Activated CD4-positive, alpha-beta T cell treated with anti-CD3 and anti-CD28 coated beads, Interleukin-2, amount 10 ng/mL, durations not matched to agents 24 days and 14 days (primary cell): ENCODE results near the gene SLC8A1. TPM values are rescaled to one million over a fixed set of nuclear protein-coding genes. Genes with fewer than 3 reads are reported as not detected.
A peak's percentile ranks its signal among the peaks of the same experiment; 100 is the strongest.

Experiments used
- DNase-seq: peaks from one replicate; pipeline ENCODE4 v3.0.0; 2022
- H3K27ac Mint-ChIP-seq: one replicate; pipeline ENCODE4 v1.8.0; 2022; ENCODE audit warnings: mild to moderate bottlenecking, mixed read lengths
- H3K27me3 Mint-ChIP-seq: one replicate; pipeline ENCODE4 v1.8.0; 2022; ENCODE audit warnings: mixed read lengths
- H3K36me3 Mint-ChIP-seq: one replicate; pipeline ENCODE4 v1.8.0; 2022; ENCODE audit warnings: low read depth, mild to moderate bottlenecking, mixed read lengths
- H3K4me1 Mint-ChIP-seq: one replicate; pipeline ENCODE4 v1.8.0; 2021; ENCODE audit warnings: mixed read lengths
- H3K4me3 Mint-ChIP-seq: one replicate; pipeline ENCODE4 v1.8.0; 2022; ENCODE audit warnings: mild to moderate bottlenecking, moderate library complexity, mixed read lengths
- H3K9me3 Mint-ChIP-seq: one replicate; pipeline ENCODE4 v1.8.0; 2021; ENCODE audit warnings: mixed read lengths
- intact Hi-C: fragments of 100-400 bp; cut with micrococcal nuclease; formaldehyde crosslinking; loops from one replicate; pipeline ENCODE4 v1.15.1; 2023
- total RNA-seq: library from RNA; stranded (reverse); gene quantifications from 2 replicates; pipeline ENCODE4 v1.2.3, GENCODE V29; 2022

The SLC8A1 gene
- total RNA-seq, 1 donor from 2014 or later, result 5.0 TPM

DNA sequence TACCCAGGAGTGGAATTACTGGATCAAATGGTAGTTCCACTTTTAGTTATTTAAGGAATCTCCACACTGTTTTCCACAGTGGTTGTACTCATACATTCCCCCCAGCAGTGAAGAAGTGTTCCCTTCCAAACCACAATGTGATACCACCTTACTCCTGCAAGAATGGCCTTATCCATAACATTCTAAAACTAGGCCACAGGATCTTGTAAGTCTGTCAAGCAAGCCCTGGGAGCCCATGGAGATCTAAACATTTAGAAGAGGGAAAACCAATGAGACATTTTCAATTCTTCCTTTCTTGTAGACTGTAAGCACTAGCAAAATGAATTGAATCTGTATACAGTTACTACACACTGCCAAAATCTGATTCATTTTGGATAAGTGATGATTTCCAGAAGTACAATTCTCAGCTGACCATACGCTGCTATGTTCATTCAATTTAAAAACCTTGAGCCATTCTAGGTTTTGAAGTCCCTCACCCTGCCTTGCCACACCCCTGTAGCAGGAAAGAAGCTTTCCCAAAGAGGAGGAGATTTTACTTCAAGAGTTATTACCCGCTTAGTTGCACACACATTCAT, 149.1 kb downstream of the SLC8A1 start:
- no peak overlapping the region for H3K27ac Mint-ChIP-seq
- intact Hi-C loops, result no loop called here
- H3K9me3 Mint-ChIP-seq, result no peaks in the 10 kb centered on the region
- no peaks in the 10 kb centered on the region for H3K36me3 Mint-ChIP-seq
- no peaks in the 10 kb centered on the region for H3K4me1 Mint-ChIP-seq
- no peak for DNase-seq
- H3K27me3 Mint-ChIP-seq, result peaks cover 2% of the 10 kb centered on the region
- H3K4me3 Mint-ChIP-seq, result no peak overlapping the region

DNA sequence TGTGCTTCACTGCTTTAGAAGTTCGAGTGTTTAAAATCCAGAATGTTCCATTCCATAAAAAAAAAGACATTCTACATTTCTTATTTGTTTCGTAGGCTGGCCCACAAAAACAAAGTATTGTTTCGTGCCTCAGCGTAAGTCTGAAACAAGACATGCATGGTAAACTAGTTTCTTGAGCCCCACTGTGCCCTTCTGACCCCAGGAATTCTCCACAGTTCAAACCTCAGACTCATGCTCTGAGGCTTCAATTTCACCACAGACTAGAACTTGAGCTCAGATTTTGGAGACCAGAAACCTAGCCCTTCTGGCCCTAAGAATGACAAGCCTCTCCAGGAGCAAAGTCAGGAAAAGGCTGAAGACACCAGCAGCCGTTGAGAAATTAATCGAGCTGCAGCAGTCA, 151.5 kb downstream of the SLC8A1 start:
- Mint-ChIP-seq H3K4me3 (no peak overlapping the region), H3K9me3 (no peaks in the 10 kb centered on the region), H3K27me3 (no peaks in the 10 kb centered on the region), H3K4me1 (no peaks in the 10 kb centered on the region), H3K36me3 (no peaks in the 10 kb centered on the region), H3K27ac (no peak overlapping the region)
- no peak for DNase-seq
- intact Hi-C loops, result no loop called here

DNA sequence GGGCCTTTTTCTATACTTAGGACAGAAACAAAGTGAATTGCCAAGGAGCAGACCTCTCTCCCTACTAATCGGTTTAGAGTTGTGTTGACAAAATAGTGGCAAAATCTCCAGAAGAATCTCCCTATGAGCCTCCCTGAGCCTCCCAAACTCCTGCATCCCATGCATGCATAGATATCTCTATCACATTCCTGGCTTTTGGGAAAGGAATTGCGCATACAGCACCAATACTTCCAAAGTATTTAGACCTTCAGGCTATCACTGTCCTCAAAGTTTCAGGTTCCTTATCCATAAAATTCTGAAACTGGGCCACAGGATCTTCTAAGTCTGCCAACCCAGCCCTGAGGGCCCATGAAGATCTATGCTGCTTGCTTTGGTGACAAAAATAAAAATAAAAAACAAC, 152.1 kb downstream of the SLC8A1 start:
- Mint-ChIP-seq H3K9me3 (no peaks in the 10 kb centered on the region), H3K27ac (no peak overlapping the region), H3K27me3 (no peaks in the 10 kb centered on the region), H3K4me3 (no peak overlapping the region), H3K4me1 (no peaks in the 10 kb centered on the region), H3K36me3 (no peaks in the 10 kb centered on the region)
- intact Hi-C loops, result no loop called here
- no peak for DNase-seq

DNA sequence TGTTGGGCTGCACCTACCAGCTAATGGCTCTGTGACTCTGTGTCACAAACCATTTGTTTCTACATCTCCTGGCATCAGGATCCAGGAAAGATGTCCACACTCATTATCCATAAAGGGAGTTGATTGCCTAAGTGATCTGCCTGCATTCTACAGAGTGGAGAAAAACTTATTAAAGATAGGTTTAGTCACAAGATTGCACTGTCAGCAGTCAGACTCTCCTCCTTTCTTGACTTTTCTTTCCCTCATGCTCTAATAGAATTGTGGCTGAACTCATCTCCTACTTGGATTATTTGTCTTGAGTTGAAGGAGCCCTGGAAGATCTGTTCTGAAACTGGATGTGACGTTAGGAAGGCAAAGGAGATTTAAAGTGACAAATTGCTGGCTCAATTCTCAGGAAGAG, 152.7 kb downstream of the SLC8A1 start:
- Mint-ChIP-seq H3K4me3 (no peak overlapping the region), H3K27me3 (no peaks in the 10 kb centered on the region), H3K27ac (no peak overlapping the region), H3K36me3 (no peaks in the 10 kb centered on the region), H3K9me3 (no peaks in the 10 kb centered on the region), H3K4me1 (no peaks in the 10 kb centered on the region)
- intact Hi-C loops, result no loop called here
- no peak for DNase-seq

DNA sequence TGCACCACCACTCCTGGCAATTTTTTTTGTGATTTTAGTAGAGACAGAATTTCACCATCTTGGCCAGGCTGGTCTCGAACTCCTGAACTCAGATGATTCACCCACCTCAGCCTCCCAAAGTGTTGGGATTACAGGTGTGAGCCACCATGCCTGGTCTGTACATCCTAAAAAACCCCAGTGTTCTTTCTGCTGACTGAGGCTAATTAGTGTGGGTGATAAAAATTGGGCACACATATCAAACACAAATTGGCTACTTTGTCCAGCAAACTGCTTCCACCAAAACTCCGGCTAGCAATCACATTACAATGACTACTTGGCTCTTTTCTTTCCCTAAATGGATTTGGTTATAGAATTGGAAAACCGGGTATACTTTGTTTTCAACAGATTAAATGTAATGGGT, 153.9 kb downstream of the SLC8A1 start:
- no peaks in the 10 kb centered on the region for H3K4me1 Mint-ChIP-seq
- H3K4me3 Mint-ChIP-seq, result no peak overlapping the region
- intact Hi-C loops, result no loop called here
- no peak overlapping the region for H3K27ac Mint-ChIP-seq
- H3K9me3 Mint-ChIP-seq, result no peaks in the 10 kb centered on the region
- no peaks in the 10 kb centered on the region for H3K36me3 Mint-ChIP-seq
- no peak for DNase-seq
- no peaks in the 10 kb centered on the region for H3K27me3 Mint-ChIP-seq

DNA sequence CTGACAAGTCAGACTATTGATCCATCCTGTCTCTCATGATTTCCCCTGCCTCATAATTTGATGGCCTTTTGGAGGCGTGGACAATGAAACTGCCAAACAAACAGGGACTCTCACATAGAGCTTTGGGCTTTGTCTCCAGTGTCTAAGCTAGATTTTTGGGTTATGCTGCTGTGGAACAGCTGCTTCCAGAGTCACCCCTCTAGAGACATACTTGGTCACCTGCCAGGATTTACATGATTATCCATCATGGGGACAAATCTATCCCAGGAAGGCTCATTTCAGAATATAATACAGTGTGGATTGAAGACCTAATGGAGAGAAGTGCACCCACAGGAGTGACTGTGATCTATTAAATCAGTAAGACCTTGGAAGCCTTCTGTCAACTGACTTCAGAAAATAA, 159.6 kb downstream of the SLC8A1 start:
- Mint-ChIP-seq H3K27ac (no peak overlapping the region), H3K36me3 (no peaks in the 10 kb centered on the region), H3K4me1 (peaks cover 5% of the 10 kb centered on the region), H3K4me3 (no peak overlapping the region), H3K9me3 (no peaks in the 10 kb centered on the region), H3K27me3 (no peaks in the 10 kb centered on the region)
- intact Hi-C loops, result no loop called here
- no peak for DNase-seq

DNA sequence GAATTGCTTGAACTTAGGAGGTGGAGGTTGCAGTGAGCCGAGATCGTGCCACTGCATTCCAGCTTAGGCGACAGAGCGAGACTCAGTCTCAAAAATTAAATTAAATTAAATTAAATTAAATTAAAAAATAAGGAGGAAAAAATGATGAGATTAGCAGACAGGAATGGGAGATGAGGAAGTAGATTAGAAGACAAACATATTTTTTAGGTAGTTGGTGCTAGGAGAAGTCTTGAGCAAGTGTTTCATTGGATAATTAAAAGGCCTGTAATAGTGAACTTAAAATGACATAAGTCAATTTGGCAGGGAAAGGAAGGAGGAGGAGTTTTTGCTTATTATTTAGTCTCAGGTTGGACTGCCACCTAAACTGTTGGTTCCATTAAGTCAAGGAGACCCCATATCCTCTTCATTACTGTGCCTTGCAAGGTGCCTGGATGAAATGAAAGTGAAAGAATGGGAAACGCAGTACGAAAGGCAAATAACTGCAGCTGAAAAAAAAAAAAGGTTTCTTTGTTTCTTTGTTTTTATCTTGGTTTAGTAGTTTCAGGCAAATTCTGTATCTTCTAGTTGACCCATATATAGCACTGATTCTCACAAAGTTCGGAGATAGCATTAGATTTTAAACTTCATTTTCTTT, 162.0 kb downstream of the SLC8A1 start:
- Mint-ChIP-seq H3K27me3 (no peaks in the 10 kb centered on the region), H3K36me3 (no peaks in the 10 kb centered on the region), H3K4me1 (peaks cover 5% of the 10 kb centered on the region), H3K4me3 (peak overlapping the region; percentile 65), H3K27ac (no peak overlapping the region), H3K9me3 (no peaks in the 10 kb centered on the region)
- intact Hi-C loops, result no loop called here
- DNase-seq, result no peak

DNA sequence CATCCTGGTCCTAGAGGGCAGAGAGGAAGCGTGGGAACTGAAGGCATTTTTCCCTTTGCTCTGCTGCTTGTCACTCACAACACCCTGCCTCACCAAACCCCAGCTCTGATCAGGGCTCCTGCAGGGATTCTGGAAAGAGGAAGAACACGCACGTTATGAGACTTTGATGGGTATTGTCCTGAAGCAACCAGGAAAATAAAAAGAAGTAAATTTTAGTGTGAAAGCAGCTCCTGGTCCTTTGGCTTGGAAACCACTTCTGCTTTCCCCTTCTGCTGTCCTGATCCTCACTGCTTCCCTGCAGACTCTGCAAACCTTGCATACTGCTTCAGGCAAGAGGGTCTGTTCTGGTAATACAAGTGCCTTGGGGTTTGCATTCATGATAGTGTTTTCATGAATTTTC, 164.1 kb downstream of the SLC8A1 start:
- Mint-ChIP-seq H3K36me3 (no peaks in the 10 kb centered on the region), H3K4me3 (no peak overlapping the region)
- intact Hi-C loops, result no loop called here

DNA sequence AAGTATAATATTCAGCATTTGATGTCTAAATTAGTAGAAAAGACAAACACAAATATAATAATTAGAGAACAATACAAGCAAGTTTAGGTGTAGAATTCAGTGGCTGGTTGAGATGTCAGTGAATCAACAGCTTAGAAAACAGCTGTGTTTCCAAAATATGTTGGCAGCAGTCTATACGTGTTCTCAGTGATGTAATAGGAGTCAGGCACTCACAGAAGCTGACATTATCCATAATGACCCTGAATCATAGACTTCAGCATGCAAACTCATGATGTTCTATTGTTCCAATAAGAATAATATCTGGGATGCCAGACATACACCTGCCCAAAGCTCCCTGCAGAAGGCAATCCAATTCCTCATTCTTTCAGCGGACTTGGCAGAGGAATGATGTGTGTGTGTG, 164.7 kb downstream of the SLC8A1 start:
- Mint-ChIP-seq H3K27ac (no peak overlapping the region), H3K4me1 (peaks cover 5% of the 10 kb centered on the region), H3K4me3 (no peak overlapping the region), H3K36me3 (no peaks in the 10 kb centered on the region), H3K9me3 (no peaks in the 10 kb centered on the region), H3K27me3 (no peaks in the 10 kb centered on the region)
- DNase-seq, result no peak
- intact Hi-C loops, result no loop called here

More for the DNA sequence above, 164.1 kb downstream of the SLC8A1 start:
- Mint-ChIP-seq H3K27me3 (no peaks in the 10 kb centered on the region), H3K27ac (no peak overlapping the region), H3K4me1 (peaks cover 5% of the 10 kb centered on the region), H3K9me3 (no peaks in the 10 kb centered on the region)
- DNase-seq, result no peak

DNA sequence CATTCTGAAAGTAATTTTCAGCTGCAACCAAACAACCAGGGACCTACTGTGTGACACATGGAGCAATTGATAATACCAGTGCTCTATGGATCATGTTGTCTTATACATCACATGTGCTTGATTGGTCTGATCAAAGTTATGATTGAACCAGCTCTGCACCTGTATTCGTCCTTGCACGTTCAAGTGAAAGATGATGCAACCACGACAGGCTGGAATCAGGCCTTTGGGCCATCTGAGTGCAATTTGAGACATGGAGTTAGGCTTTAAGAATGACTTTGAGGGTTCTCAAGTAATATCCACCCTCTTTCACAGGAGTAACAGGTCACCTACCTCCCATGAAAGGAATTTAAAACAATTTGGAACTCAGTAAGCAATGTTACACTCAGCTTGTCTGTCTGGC, 165.2 kb downstream of the SLC8A1 start:
- no peak for DNase-seq
- Mint-ChIP-seq H3K36me3 (no peaks in the 10 kb centered on the region), H3K4me1 (peaks cover 5% of the 10 kb centered on the region), H3K4me3 (no peak overlapping the region), H3K27ac (no peak overlapping the region), H3K9me3 (no peaks in the 10 kb centered on the region), H3K27me3 (no peaks in the 10 kb centered on the region)
- intact Hi-C loops, result no loop called here

DNA sequence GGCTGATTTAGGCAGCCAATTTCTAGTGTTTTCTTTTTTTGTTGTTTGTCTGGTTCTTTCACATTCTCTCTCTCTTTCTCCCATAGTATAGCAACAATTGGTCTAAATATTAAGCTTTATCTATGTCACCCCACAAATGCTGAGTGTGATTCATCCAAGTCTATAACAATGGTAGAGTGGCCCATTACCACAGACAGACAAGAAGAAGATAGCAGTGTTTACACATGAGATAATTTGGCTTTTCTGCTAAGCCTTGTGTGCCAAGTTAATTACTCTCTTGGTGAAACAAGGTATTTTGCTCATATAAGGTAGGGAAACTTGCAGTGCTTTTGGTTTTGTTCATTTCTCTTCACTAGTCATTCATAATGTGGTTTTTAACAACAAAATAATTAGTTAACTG, 166.5 kb downstream of the SLC8A1 start:
- Mint-ChIP-seq H3K4me3 (no peak overlapping the region), H3K36me3 (no peaks in the 10 kb centered on the region), H3K9me3 (no peaks in the 10 kb centered on the region), H3K27ac (no peak overlapping the region), H3K4me1 (peaks cover 5% of the 10 kb centered on the region), H3K27me3 (peaks cover 2% of the 10 kb centered on the region)
- intact Hi-C loops, result no loop called here
- DNase-seq, result no peak

DNA sequence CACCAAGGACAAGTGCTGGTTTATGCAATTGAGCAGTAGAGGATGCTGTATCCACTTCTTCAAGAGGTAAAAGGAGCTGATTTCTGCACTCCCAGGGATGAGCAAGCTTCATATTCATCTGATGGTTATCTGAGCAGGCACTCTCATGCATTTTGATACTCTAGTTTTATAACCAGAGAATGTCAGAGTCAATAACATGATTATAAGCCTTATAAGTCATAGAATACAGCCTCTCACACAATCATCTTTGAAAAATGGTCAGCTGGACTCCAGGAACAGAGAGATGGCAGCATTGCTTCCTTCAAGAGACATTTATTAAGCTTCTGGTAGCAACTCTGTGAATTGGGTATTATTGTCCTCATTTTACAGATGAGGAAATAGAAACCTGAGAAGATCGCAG, 167.1 kb downstream of the SLC8A1 start:
- intact Hi-C loops, result no loop called here
- peaks cover 2% of the 10 kb centered on the region for H3K27me3 Mint-ChIP-seq
- no peak overlapping the region for H3K27ac Mint-ChIP-seq
- H3K4me1 Mint-ChIP-seq, result peaks cover under 1% of the 10 kb centered on the region
- no peak for DNase-seq
- H3K9me3 Mint-ChIP-seq, result no peaks in the 10 kb centered on the region
- no peak overlapping the region for H3K4me3 Mint-ChIP-seq
- H3K36me3 Mint-ChIP-seq, result no peaks in the 10 kb centered on the region

DNA sequence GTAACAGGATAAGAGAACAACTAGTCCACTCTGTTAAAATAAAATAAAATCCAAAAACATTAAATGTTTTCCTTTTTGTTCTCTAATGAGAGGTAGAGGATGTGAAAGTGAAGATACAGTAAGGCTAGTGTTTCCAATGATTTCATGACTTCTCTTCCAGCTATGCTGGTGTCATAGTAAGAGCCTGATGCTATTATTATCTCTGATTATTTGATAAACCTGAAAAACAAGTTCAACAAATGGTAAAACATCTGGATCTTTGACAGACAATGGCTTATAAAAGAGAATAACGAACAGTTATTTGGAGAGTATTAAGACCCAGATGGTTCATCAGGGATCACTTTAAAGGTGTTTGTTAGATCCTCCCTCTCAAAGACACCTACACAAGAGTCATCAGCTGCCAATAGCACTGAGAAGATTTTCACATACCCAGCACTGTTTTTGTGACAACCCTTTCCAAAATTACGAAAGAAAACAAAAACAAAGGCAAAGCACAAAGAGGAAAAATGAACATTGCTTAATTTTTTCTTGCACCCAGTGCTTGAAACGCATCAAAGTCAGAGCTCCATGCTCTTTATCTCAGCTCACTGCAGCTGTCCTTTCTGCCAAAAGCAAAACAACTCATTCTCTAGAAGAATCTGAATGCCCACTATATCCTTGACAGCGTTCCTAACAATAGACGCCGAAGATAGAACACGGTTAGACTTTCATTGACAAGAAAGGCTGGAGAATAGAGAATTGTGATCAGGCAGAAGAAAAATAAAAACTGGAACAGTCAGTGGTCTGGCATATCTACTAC, 168.6 kb downstream of the SLC8A1 start:
- no peak overlapping the region for H3K4me3 Mint-ChIP-seq
- H3K27me3 Mint-ChIP-seq, result peaks cover 2% of the 10 kb centered on the region
- no peaks in the 10 kb centered on the region for H3K9me3 Mint-ChIP-seq
- no peak for DNase-seq
- H3K4me1 Mint-ChIP-seq, result no peaks in the 10 kb centered on the region
- H3K27ac Mint-ChIP-seq, result no peak overlapping the region
- H3K36me3 Mint-ChIP-seq, result no peaks in the 10 kb centered on the region
- intact Hi-C loops, result no loop called here

DNA sequence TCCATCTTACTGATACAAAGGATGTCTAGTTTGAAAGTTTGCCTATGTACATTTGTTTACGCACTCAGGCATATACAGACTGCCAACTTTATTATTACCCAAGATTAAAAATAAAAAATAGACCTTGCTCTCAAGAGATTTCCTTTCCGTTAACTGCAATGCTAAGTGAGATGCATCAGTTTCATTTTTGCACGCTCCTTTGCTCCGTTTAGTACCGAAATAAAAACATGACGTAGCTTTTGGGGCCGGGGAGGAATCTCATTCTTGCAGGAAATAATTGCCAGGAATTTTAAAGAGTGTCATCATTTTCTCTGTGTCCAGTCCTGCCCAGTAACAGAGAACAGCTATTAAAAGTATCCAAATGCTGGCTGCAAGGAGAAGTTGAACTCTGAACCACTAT, 169.5 kb downstream of the SLC8A1 start:
- H3K36me3 Mint-ChIP-seq, result no peaks in the 10 kb centered on the region

More for the DNA sequence above, 169.5 kb downstream of the SLC8A1 start:
- intact Hi-C loops, result no loop called here
- H3K4me1 Mint-ChIP-seq, result no peaks in the 10 kb centered on the region
- H3K4me3 Mint-ChIP-seq, result no peak overlapping the region
- no peak overlapping the region for H3K27ac Mint-ChIP-seq
- no peaks in the 10 kb centered on the region for H3K9me3 Mint-ChIP-seq
- DNase-seq, result no peak
- peaks cover 2% of the 10 kb centered on the region for H3K27me3 Mint-ChIP-seq
